Activated B cell treated with CpG ODN at 0.5 μM for 24 hours (primary cell): ENCODE results near the gene DAND5. TPM values are rescaled to one million over a fixed set of nuclear protein-coding genes. Genes with fewer than 3 reads are reported as not detected.

Experiments
- ATAC-seq: fragments of 200-7000 bp; cut with Tn5 transposase; one replicate; pipeline ENCODE4 v1.10.0; 2021; ENCODE audit warnings: low read depth, mild to moderate bottlenecking, moderate library complexity
- CTCF ChIA-PET: fragments of 350-600 bp; sonication (Branson Sonifier 250); formaldehyde crosslinking; loops from one replicate; lab custom pipeline; 2021; ENCODE audit warnings: antibody characterized with exemption; lab: Charles Lee
- POLR2A ChIA-PET: fragments of 350-600 bp; sonication (Branson Sonifier 250); formaldehyde crosslinking; loops from one replicate; lab custom pipeline; 2021; ENCODE audit warnings: antibody characterized with exemption; lab: Charles Lee
- DNase-seq: peaks from one replicate; pipeline ENCODE4 v3.0.0; 2022
- H3K27ac Mint-ChIP-seq: one replicate; pipeline ENCODE4 v1.8.0; 2020; ENCODE audit warnings: mixed read lengths
- H3K27me3 Mint-ChIP-seq: one replicate; pipeline ENCODE4 v1.8.0; 2021; ENCODE audit warnings: mixed read lengths
- H3K36me3 Mint-ChIP-seq: one replicate; pipeline ENCODE4 v1.8.0; 2021; ENCODE audit warnings: low read depth, mixed read lengths
- H3K4me1 Mint-ChIP-seq: one replicate; pipeline ENCODE4 v1.8.0; 2021; ENCODE audit warnings: mixed read lengths
- H3K4me3 Mint-ChIP-seq: one replicate; pipeline ENCODE4 v1.8.0; 2020; ENCODE audit warnings: mild to moderate bottlenecking, mixed read lengths
- H3K9me3 Mint-ChIP-seq: one replicate; pipeline ENCODE4 v1.8.0; 2020; ENCODE audit warnings: mixed read lengths
- intact Hi-C: fragments of 100-400 bp; cut with micrococcal nuclease; formaldehyde crosslinking; loops from one replicate; pipeline ENCODE4 v1.15.1; 2024
- total RNA-seq: library from RNA; stranded (reverse); gene quantifications from 2 replicates; pipeline ENCODE4 v1.2.3, GENCODE V29; 2022
- TF ChIP-seq, protein P1 (sequence below): fragments of 200-600 bp; IDR thresholded peaks from one replicate; pipeline ENCODE4 v1.8.0; 2022; ENCODE audit warnings: antibody characterized with exemption, mild to moderate bottlenecking

Gene DAND5
- total RNA-seq, 1 donor from 2014 or later, result not detected

DNA sequence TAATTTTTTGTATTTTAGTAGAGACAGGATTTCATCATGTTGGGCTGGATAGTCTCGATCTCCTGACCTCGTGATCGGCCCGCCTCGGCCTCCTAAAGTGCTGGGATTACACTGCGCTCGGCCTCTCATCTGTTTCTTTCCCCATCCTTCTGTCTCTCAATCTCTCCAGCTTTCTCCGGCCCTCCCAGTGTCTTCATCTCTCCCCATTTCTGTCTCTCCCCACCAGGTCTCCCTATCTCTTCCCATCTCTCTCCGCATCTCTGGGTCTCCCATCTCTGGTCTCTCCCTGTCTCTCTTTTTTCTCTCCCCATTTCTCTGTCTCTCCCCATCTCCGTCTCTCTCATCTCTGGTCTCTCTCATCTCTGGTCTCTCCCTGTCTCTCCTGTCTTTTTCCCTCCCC is 13.7 kb downstream of the DAND5 start:
- Mint-ChIP-seq H3K27ac (no peak overlapping the region), H3K36me3 (no peaks in the 10 kb centered on the region), H3K4me3 (no peak overlapping the region), H3K27me3 (peaks cover 3% of the 10 kb centered on the region), H3K4me1 (peaks cover 6% of the 10 kb centered on the region), H3K9me3 (no peaks in the 10 kb centered on the region)
- TF ChIP-seq, protein P1, sequence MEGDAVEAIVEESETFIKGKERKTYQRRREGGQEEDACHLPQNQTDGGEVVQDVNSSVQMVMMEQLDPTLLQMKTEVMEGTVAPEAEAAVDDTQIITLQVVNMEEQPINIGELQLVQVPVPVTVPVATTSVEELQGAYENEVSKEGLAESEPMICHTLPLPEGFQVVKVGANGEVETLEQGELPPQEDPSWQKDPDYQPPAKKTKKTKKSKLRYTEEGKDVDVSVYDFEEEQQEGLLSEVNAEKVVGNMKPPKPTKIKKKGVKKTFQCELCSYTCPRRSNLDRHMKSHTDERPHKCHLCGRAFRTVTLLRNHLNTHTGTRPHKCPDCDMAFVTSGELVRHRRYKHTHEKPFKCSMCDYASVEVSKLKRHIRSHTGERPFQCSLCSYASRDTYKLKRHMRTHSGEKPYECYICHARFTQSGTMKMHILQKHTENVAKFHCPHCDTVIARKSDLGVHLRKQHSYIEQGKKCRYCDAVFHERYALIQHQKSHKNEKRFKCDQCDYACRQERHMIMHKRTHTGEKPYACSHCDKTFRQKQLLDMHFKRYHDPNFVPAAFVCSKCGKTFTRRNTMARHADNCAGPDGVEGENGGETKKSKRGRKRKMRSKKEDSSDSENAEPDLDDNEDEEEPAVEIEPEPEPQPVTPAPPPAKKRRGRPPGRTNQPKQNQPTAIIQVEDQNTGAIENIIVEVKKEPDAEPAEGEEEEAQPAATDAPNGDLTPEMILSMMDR, result no peak
- intact Hi-C loops, result loop anchor here (1.0 kb wide), 5 partner anchors 51 to 172 kb away; partner anchors contain the start of genes IER2 and STX10
- POLR2A ChIA-PET, result no interaction called here
- ATAC-seq (no peak), DNase-seq (no peak)
- CTCF ChIA-PET, result interaction anchor here (0.9 to 3.8 kb wide), 3 partner anchors 18 to 112 kb away, joined by 3 to 34 read pairs (median 21); no protein-coding TSS in a partner anchor

DNA sequence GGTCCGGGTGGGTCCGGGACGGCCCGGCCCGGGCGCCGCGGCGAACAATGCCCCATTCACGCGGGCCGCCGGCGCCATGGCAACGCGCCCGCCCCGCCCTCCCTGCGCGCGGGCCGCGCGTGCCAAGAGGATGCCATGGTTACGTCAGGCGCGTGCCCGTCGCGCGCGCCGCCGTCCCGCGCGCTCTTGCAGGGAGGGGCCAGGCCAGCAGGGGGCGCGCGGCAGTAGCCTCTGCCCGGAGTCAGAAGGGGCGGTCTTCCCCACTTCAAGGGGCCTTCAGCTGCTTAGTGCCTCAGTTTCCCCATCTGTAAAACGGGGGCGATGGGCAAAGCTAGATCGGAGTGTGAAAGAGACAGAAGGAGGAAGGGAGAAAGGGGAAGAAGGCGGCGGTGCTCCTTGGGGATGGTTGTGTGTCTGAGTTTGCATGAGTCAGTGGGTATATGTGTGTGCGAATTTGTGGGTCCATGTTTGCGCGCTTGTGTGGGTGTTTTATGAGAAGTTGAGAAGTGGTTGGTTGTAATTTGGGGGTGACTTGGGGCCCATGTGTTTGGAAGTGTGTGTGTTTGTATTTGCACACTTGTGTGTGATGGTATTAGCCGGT is 14.3 kb downstream of the DAND5 start:
- no peaks in the 10 kb centered on the region for H3K36me3 Mint-ChIP-seq
- peak; percentile 78 for ATAC-seq
- TF ChIP-seq, protein P1, result peak; percentile 65
- intact Hi-C loops, result loop anchor here (1.0 kb wide), 5 partner anchors 51 to 172 kb away; partner anchors contain the start of genes IER2 and STX10
- no peak overlapping the region for H3K4me3 Mint-ChIP-seq
- ChIA-PET POLR2A (interaction anchor here (0.6 to 1.9 kb wide), 2 partner anchors 111 to 172 kb away, joined by 3 to 5 read pairs; no protein-coding TSS in a partner anchor), CTCF (interaction anchor here (1.4 to 3.8 kb wide), 3 partner anchors 30 to 111 kb away, joined by 4 to 34 read pairs (median 21); no protein-coding TSS in a partner anchor)
- H3K27me3 Mint-ChIP-seq, result peaks cover 3% of the 10 kb centered on the region
- DNase-seq, result peak; percentile 94
- no peak overlapping the region for H3K27ac Mint-ChIP-seq
- H3K4me1 Mint-ChIP-seq, result peaks cover 5% of the 10 kb centered on the region
- no peaks in the 10 kb centered on the region for H3K9me3 Mint-ChIP-seq

DNA sequence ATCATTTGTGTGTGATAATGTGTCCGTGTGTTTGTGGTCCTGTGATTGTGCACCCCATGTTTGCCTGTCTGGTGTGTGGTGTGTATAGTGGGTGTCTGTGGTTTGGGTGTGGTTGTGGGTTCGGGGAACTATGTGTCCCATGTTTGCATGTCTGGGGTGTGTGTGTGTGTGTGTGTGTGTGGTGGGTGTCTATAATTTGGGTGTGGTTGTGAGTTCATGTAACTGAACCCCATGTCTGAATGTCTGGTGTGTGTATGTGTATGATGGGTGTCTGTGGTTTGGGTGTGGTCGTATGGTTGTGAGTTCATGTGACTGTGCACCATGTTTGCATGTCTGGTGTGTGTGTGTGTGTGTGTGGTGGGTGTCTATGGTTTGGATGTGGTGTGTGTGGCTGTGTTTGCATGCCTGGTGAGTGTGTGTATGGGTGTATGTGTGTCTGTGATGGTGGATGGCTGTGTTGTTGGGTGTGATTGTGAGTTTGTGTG is 14.8 kb downstream of the DAND5 start:
- no peak overlapping the region for H3K27ac Mint-ChIP-seq
- H3K4me1 Mint-ChIP-seq, result peaks cover 5% of the 10 kb centered on the region
- ATAC-seq, result no peak
- no peak for DNase-seq
- CTCF ChIA-PET, result interaction anchor here (1.1 to 3.8 kb wide), 6 partner anchors 19 to 110 kb away, joined by 3 to 34 read pairs (median 5); no protein-coding TSS in a partner anchor
- POLR2A ChIA-PET, result interaction anchor here (0.6 to 1.9 kb wide), 3 partner anchors 110 to 171 kb away, joined by 3 to 7 read pairs (median 5); no protein-coding TSS in a partner anchor
- H3K4me3 Mint-ChIP-seq, result no peak overlapping the region
- H3K9me3 Mint-ChIP-seq, result no peaks in the 10 kb centered on the region
- H3K27me3 Mint-ChIP-seq, result peaks cover 3% of the 10 kb centered on the region
- intact Hi-C loops, result no loop called here
- TF ChIP-seq, protein P1, result no peak
- no peaks in the 10 kb centered on the region for H3K36me3 Mint-ChIP-seq

DNA sequence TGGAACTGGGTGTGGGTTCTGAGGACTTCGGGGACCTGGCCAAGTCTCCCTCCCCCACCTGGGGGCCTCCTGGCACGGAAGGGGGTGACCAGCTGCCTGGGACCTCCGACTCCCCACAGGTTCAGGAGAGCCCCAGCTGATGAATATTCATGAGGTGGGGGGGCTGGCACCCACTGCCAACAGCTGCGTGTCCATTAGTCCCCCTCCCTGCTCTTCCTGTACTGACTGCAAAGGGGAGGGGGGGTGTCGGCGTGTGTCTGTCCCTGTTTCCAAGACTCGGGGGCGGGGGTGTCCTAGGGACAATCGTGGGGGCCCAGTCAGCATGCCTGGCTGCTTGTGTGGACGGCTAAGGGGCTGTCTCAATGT is 15.3 kb downstream of the DAND5 start:
- Mint-ChIP-seq H3K36me3 (no peaks in the 10 kb centered on the region), H3K4me3 (no peak overlapping the region), H3K4me1 (peaks cover 3% of the 10 kb centered on the region), H3K27ac (no peak overlapping the region), H3K27me3 (peaks cover 3% of the 10 kb centered on the region), H3K9me3 (no peaks in the 10 kb centered on the region)
- no peak for DNase-seq
- intact Hi-C loops, result no loop called here
- TF ChIP-seq, protein P1, result no peak
- CTCF ChIA-PET, result interaction anchor here (0.6 to 3.8 kb wide), 8 partner anchors 19 to 605 kb away, joined by 3 to 34 read pairs (median 4); no protein-coding TSS in a partner anchor
- peak; percentile 14 for ATAC-seq
- POLR2A ChIA-PET, result interaction anchor here (0.6 to 1.9 kb wide), 4 partner anchors 63 to 171 kb away, joined by 4 to 7 read pairs (median 5); no protein-coding TSS in a partner anchor
